ENCODE measurements around the gene CNTNAP3. TPM values are rescaled to one million over a fixed set of nuclear protein-coding genes. Genes with fewer than 3 reads are reported as not detected.
"Not testable (repeated sequence)": the region's sequence is repeated elsewhere in the genome, so short reads cannot be mapped to it uniquely, and the experiment has no call there.

CNTNAP3 gene
- total RNA-seq, 1 experiment from 2014 or later, result not detected

DNA sequence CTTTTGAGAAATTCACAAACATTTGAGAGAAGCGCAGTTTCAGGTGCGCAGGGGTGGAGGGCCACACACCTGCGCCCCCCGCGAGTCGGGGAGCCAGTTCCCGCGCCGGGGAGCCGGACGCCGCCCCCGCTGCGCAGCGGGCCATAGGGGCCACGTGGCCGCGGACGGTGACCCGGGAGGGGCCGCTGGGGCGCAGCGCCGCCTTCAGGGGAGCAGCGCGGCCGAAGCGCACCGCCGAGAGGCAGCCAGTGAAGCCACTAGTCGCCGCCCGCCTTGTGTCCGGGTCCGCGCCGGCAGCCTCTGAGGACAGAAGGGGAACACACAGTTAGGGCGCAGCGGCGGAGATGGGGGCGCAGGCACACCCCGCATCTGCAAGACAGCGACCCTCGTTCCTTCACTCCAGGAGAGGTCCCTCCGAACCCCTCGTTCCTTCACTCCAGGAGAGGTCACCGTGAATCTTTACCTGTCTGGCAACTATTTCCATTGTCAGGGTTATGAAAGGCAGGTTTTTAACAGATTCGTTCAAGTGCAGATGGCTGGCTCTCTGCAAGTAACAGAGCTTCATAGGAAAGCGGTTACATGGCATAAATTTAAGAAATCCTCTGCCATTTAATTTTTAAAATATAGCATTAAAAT lies 209.2 kb downstream of the CNTNAP3 start:
- peak in 1 of 2 experiments; percentile 39 for DNase-seq
- H3K36me3 ChIP-seq (ENCODE audit: control insufficient read depth, insufficient read depth, low read length); H3K4me1 ChIP-seq; H3K27me3 ChIP-seq (replicated peaks; ENCODE audit: control insufficient read depth, insufficient read depth, low read length); CTCF ChIA-PET; BruUV-seq (replicated peaks); H3K4me1 Mint-ChIP-seq (ENCODE audit: low read depth, unreplicated experiment); H3K9me3 Mint-ChIP-seq (ENCODE audit: unreplicated experiment); intact Hi-C loops (cut with micrococcal nuclease; ENCODE audit: unreplicated experiment); H3K27me3 Mint-ChIP-seq (ENCODE audit: insufficient read depth, unreplicated experiment); H3K4me3 ChIP-seq (ENCODE audit: low read depth, low read length); H3K36me3 Mint-ChIP-seq (ENCODE audit: insufficient read depth, unreplicated experiment); POLR2A ChIA-PET; H3K27ac Mint-ChIP-seq (ENCODE audit: unreplicated experiment); H3K9me3 ChIP-seq: not testable (repeated sequence)
- H3K4me3 Mint-ChIP-seq (ENCODE audit: unreplicated experiment), result peak overlapping the region; percentile 52

DNA sequence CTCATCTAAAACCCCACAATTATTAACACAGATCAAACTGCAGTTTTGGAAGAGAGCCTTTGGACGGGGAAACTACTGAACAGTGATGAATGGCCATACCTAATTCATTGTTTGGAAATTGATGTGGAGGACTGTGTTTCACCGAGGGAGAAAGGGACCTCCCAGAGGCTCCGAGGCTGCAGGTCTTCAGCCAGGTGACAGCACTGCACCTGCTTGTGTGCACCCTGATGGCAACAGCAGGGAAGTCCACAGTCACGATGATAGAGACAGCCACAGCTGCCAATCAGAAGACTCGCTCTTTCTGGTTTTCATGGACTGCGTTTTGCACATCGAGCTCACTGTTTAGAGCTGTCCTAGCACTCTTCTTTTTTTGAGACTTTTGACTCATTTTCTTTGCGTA lies 214.4 kb downstream of the CNTNAP3 start:
- H3K27me3 Mint-ChIP-seq (ENCODE audit: insufficient read depth, unreplicated experiment); DNase-seq; CTCF ChIA-PET; intact Hi-C loops (cut with micrococcal nuclease; ENCODE audit: unreplicated experiment); H3K4me1 Mint-ChIP-seq (ENCODE audit: low read depth, unreplicated experiment); H3K4me1 ChIP-seq; POLR2A ChIA-PET; H3K9me3 ChIP-seq; BruUV-seq (replicated peaks); H3K27me3 ChIP-seq (replicated peaks; ENCODE audit: control insufficient read depth, insufficient read depth, low read length); H3K36me3 Mint-ChIP-seq (ENCODE audit: insufficient read depth, unreplicated experiment); H3K9me3 Mint-ChIP-seq (ENCODE audit: unreplicated experiment); H3K4me3 ChIP-seq (ENCODE audit: low read depth, low read length); H3K36me3 ChIP-seq (ENCODE audit: control insufficient read depth, insufficient read depth, low read length); H3K27ac Mint-ChIP-seq (ENCODE audit: unreplicated experiment); H3K4me3 Mint-ChIP-seq (ENCODE audit: unreplicated experiment): not testable (repeated sequence)

DNA sequence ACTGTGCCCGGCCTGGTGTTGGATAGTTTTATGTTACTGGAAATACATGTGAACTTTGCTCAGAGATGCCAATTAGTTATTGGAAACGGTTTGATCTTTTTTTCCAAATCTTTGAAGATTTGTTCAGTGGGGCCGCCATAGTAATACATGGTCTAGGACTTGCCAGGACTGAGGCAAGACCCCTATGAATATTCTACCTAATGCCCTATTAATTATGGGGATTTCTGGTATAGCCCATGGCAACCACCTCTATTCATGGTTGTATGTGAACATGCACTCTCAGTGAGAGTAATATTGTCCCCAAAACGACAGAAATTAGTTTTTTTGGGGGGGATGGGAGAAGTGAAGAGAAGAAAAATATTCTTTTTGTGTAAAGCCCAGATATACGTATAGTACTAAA lies 220.3 kb downstream of the CNTNAP3 start:
- CTCF ChIA-PET; H3K27me3 ChIP-seq (replicated peaks; ENCODE audit: control insufficient read depth, insufficient read depth, low read length); H3K4me1 Mint-ChIP-seq (ENCODE audit: low read depth, unreplicated experiment); H3K27me3 Mint-ChIP-seq (ENCODE audit: insufficient read depth, unreplicated experiment); H3K4me3 ChIP-seq (ENCODE audit: low read depth, low read length); H3K36me3 Mint-ChIP-seq (ENCODE audit: insufficient read depth, unreplicated experiment); H3K36me3 ChIP-seq (ENCODE audit: control insufficient read depth, insufficient read depth, low read length); H3K9me3 ChIP-seq; H3K4me1 ChIP-seq; POLR2A ChIA-PET; H3K4me3 Mint-ChIP-seq (ENCODE audit: unreplicated experiment); BruUV-seq (replicated peaks); DNase-seq; H3K9me3 Mint-ChIP-seq (ENCODE audit: unreplicated experiment); H3K27ac Mint-ChIP-seq (ENCODE audit: unreplicated experiment); intact Hi-C loops (cut with micrococcal nuclease; ENCODE audit: unreplicated experiment): not testable (repeated sequence)

- H3K27ac Mint-ChIP-seq (ENCODE audit: unreplicated experiment); H3K4me3 ChIP-seq (ENCODE audit: low read depth, low read length); POLR2A ChIA-PET; H3K4me3 Mint-ChIP-seq (ENCODE audit: unreplicated experiment); intact Hi-C loops (cut with micrococcal nuclease; ENCODE audit: unreplicated experiment); BruUV-seq (replicated peaks); H3K4me1 Mint-ChIP-seq (ENCODE audit: low read depth, unreplicated experiment); H3K36me3 ChIP-seq (ENCODE audit: control insufficient read depth, insufficient read depth, low read length); H3K27me3 ChIP-seq (replicated peaks; ENCODE audit: control insufficient read depth, insufficient read depth, low read length); H3K4me1 ChIP-seq; H3K27me3 Mint-ChIP-seq (ENCODE audit: insufficient read depth, unreplicated experiment); H3K9me3 Mint-ChIP-seq (ENCODE audit: unreplicated experiment); H3K36me3 Mint-ChIP-seq (ENCODE audit: insufficient read depth, unreplicated experiment); DNase-seq; H3K9me3 ChIP-seq; CTCF ChIA-PET: not testable (repeated sequence)
These were observed 225.0 kb downstream of the CNTNAP3 start for GRCh38 chr9:39062966-39063365.

DNA sequence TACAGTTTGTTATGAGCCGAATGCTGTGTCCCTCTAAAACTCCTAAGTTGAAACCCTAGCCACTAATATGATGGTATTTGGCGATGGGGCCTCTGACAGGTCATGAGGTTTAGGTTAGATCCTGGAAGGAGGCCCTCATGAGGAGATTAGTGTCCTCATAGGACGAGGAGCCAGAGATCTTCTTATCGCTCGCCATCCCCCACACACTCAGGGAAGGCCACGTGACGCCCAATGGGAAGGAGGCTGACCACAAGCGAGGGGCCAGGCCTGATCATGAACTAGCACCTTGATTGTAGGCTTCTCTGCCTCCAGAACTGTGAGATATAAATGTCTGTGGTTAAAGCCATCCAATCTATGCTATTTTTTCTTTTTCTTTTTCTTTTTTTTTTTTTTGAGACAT lies 233.5 kb downstream of the CNTNAP3 start:
- H3K9me3 ChIP-seq; H3K36me3 ChIP-seq (ENCODE audit: control insufficient read depth, insufficient read depth, low read length); POLR2A ChIA-PET; H3K4me3 ChIP-seq (ENCODE audit: low read depth, low read length); intact Hi-C loops (cut with micrococcal nuclease; ENCODE audit: unreplicated experiment); DNase-seq; H3K4me3 Mint-ChIP-seq (ENCODE audit: unreplicated experiment); H3K4me1 ChIP-seq; H3K27me3 Mint-ChIP-seq (ENCODE audit: insufficient read depth, unreplicated experiment); CTCF ChIA-PET; H3K36me3 Mint-ChIP-seq (ENCODE audit: insufficient read depth, unreplicated experiment); H3K27ac Mint-ChIP-seq (ENCODE audit: unreplicated experiment); BruUV-seq (replicated peaks); H3K27me3 ChIP-seq (replicated peaks; ENCODE audit: control insufficient read depth, insufficient read depth, low read length); H3K4me1 Mint-ChIP-seq (ENCODE audit: low read depth, unreplicated experiment): not testable (repeated sequence)
- peaks cover 10% of the 10 kb centered on the region for H3K9me3 Mint-ChIP-seq (ENCODE audit: unreplicated experiment)

DNA sequence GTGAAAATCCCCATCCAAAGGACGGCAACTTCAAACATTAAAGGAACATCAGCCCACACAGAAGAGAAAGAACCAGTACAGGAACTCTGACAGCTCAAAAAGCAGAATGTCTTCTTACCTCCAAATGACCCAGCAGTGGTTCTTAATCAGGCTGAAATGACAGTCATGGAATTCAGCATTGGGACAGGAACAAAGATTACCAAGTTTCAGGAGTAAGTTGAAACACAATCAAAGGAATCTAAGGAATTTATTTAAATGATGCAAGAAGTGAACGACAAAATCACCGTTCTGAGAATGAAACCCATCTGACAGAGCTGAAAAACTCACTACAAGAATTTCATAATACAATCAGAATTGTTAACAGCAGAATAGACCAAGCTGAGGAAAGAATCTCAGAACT lies 241.1 kb downstream of the CNTNAP3 start:
- H3K4me3 ChIP-seq (ENCODE audit: low read depth, low read length); H3K27me3 Mint-ChIP-seq (ENCODE audit: insufficient read depth, unreplicated experiment); H3K36me3 Mint-ChIP-seq (ENCODE audit: insufficient read depth, unreplicated experiment); H3K4me3 Mint-ChIP-seq (ENCODE audit: unreplicated experiment); BruUV-seq (replicated peaks); POLR2A ChIA-PET; H3K27me3 ChIP-seq (replicated peaks; ENCODE audit: control insufficient read depth, insufficient read depth, low read length); H3K36me3 ChIP-seq (ENCODE audit: control insufficient read depth, insufficient read depth, low read length); H3K9me3 ChIP-seq; H3K4me1 Mint-ChIP-seq (ENCODE audit: low read depth, unreplicated experiment); H3K4me1 ChIP-seq; H3K9me3 Mint-ChIP-seq (ENCODE audit: unreplicated experiment); intact Hi-C loops (cut with micrococcal nuclease; ENCODE audit: unreplicated experiment); CTCF ChIA-PET; H3K27ac Mint-ChIP-seq (ENCODE audit: unreplicated experiment): not testable (repeated sequence)
- peak in 1 of 2 experiments; percentile 3 for DNase-seq

DNA sequence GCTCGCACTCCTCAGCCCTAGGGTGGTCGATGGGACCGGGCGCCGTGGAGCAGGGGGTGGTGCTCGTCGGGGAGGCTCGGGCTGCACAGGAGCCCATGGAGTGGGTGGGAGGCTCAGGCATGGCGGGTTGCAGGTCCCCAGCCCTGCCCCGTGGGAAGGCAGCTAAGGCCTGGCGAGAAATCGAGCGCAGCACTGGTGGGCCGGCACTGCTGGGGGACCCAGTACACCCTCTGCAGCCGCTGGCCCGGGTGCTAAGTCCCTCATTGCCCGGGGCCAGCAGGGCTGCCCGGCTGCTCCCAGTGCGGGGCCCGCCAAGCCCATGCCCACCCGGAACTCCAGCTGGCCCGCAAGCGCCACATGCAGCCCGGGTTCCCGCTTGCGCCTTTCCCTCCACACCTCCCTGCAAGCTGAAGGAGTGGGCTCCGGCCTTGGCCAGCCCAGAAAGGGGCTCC lies 245.6 kb downstream of the CNTNAP3 start:
- POLR2A ChIA-PET; H3K27ac Mint-ChIP-seq (ENCODE audit: unreplicated experiment); H3K27me3 ChIP-seq (replicated peaks; ENCODE audit: control insufficient read depth, insufficient read depth, low read length); BruUV-seq (replicated peaks); H3K9me3 ChIP-seq; intact Hi-C loops (cut with micrococcal nuclease; ENCODE audit: unreplicated experiment); H3K9me3 Mint-ChIP-seq (ENCODE audit: unreplicated experiment); H3K27me3 Mint-ChIP-seq (ENCODE audit: insufficient read depth, unreplicated experiment); H3K4me3 Mint-ChIP-seq (ENCODE audit: unreplicated experiment); H3K4me3 ChIP-seq (ENCODE audit: low read depth, low read length); DNase-seq; H3K4me1 Mint-ChIP-seq (ENCODE audit: low read depth, unreplicated experiment); H3K36me3 Mint-ChIP-seq (ENCODE audit: insufficient read depth, unreplicated experiment); CTCF ChIA-PET; H3K36me3 ChIP-seq (ENCODE audit: control insufficient read depth, insufficient read depth, low read length); H3K4me1 ChIP-seq: not testable (repeated sequence)

Measured in Caco-2 (cell line).